ENCODE data around the gene CCN5.
A peak's percentile ranks its signal among the peaks of the same experiment; 100 is the strongest.
"Not testable (repeated sequence)": the region's sequence is repeated elsewhere in the genome, so short reads cannot be mapped to it uniquely, and the experiment has no call there.

CCN5 gene, protein sequence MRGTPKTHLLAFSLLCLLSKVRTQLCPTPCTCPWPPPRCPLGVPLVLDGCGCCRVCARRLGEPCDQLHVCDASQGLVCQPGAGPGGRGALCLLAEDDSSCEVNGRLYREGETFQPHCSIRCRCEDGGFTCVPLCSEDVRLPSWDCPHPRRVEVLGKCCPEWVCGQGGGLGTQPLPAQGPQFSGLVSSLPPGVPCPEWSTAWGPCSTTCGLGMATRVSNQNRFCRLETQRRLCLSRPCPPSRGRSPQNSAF

DNA sequence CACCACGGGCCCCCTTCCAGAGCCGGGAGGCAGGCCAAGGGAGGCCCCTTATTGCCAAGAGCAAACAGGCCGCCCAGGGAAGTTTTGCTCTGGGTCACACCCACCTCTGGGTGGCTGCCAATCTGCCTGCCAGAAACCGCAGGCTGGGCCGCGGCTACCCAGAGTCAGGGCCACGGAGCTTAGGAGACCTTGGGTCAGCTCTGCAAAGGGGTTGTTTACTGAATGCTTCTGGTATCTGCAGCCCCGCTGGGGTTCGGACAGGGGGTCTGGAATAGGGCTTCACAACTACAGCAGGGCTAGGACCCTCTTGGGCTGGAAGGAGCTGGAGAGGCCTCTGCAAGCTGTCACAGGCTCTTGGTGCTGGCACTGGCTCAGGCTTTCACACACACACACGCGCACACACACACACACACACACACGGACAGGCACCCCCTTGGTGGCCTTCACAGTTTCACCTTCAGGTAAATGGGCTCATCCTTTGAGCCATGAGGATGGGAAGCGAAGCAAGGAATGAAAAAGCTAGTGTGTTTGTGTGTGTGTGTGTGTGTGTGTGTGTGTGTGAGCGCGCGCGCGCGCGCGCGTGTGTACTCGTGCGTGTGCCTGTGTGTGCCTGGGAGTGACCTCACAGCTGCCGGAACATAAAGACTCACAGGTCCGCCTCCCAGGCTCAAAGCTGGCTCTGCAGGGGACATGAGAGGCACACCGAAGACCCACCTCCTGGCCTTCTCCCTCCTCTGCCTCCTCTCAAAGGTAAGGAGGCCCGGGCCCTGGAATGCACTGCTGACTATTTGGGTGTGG lies at the start of gene CCN5:
TSS of gene CCN5 (plus strand) at position 669 of the 798 bp plus-strand sequence. CDS start at position 691, 22 bp downstream.
- Mint-ChIP-seq H3K27ac (no peak within 1 kb of the TSS), H3K4me1 (no peaks in the 10 kb centered on the region), H3K4me3 (no peak within 1 kb of the TSS), H3K36me3 (no peaks in the 10 kb centered on the region), H3K9me3 (no peaks in the 10 kb centered on the region), H3K27me3 (peaks cover 30% of the 10 kb centered on the region)
- ATAC-seq = no peak

DNA sequence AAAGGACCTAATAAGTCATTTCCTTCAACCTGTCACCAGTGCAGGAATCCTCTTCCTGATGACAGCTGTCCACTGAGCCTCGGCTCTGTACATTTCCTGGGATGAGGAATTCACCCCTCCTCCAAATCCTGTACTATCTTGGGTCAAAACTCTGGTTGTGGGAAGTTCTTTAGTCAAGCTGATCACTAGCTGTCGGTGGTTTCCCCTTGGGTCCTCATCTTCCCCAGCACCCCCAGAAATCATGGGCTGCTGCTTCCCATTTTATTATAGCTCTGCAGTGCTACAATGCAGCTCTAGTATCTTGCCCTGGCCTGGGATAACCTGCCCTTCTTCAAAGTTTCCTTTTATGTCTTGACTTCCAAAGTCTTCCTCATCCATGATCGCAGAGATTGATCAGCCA lies 49.1 kb upstream of the CCN5 start:
- H3K27ac Mint-ChIP-seq = no peak overlapping the region
- no peak for ATAC-seq
- no peak overlapping the region for H3K4me3 Mint-ChIP-seq
- no peaks in the 10 kb centered on the region for H3K27me3 Mint-ChIP-seq
- peaks cover 25% of the 10 kb centered on the region for H3K4me1 Mint-ChIP-seq
- H3K36me3 Mint-ChIP-seq = no peaks in the 10 kb centered on the region
- no peaks in the 10 kb centered on the region for H3K9me3 Mint-ChIP-seq

DNA sequence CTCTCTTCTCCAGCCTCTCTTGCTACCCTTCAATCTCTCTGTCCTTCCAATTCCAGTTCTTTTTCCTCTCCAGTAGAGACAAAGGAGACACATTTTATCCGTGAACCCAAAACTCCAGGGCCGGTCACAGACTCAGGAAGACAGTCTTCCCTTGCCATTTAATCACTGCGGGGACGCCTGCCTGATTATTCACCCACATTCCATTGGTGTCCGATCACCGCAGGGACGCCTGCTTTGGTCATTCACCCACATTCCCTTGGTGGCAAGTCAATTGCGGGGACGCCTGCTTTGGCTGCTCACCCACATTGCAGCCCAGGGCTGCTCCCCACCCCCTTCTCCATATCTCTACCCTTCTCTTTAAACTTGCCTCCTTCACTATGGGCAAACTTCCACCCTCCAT lies 44.3 kb upstream of the CCN5 start:
- not testable (repeated sequence) for H3K27me3 Mint-ChIP-seq, H3K36me3 Mint-ChIP-seq, H3K27ac Mint-ChIP-seq, H3K4me3 Mint-ChIP-seq, ATAC-seq, H3K9me3 Mint-ChIP-seq
- H3K4me1 Mint-ChIP-seq = peaks cover 25% of the 10 kb centered on the region

DNA sequence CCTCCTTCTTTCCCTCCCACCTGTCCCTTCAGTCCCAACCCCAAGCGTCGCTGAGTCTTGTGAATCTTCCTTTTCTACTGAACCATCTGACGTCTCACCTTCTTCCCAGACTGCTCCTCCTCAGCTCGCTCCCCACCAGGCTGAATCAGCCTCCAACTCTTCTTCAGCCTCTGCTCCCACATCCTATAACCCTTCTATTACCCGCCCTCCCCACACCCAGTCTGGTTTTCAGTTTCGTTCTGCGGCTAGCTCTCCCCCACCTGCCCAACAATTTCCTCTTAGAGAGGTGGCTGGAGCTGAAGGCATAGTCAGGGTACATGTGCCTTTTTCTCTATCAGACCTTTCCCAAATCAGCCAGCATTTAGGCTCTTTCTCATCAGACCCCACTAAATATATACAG lies 43.6 kb upstream of the CCN5 start:
- not testable (repeated sequence) for H3K27ac Mint-ChIP-seq, H3K36me3 Mint-ChIP-seq, H3K9me3 Mint-ChIP-seq, H3K27me3 Mint-ChIP-seq
- peaks cover 19% of the 10 kb centered on the region for H3K4me1 Mint-ChIP-seq
- peak; percentile 67 for ATAC-seq
- H3K4me3 Mint-ChIP-seq = peak overlapping the region; percentile 69

DNA sequence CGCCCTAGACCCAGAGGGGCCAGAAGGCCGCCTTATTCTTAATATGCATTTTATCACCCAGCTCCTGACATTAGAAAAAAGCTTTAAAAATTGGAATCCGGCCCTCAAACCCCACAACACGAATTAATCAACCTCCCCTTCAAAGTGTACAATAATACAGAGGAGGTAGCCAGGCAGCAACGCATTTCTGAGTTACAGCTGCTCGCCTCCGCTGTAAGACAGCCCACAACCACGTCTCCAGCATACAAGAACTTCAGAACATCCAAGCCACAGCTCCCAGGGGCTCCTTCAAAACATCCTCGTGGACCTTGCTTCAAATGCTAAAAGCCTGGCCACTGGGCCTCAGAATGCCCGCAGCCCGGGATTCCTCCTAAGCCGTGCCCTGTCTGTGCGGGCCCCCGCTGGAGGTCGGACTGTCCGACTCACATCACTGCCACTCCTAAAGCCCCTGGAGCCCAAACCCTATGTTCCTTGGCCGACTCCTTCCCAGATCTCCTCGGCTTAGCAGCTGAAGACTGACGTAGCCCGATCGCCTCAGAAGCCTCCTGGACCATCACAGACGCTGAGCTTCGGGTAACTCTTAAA lies 42.8 kb upstream of the CCN5 start:
- not testable (repeated sequence) for H3K9me3 Mint-ChIP-seq, H3K27ac Mint-ChIP-seq, ATAC-seq, H3K36me3 Mint-ChIP-seq, H3K4me3 Mint-ChIP-seq, H3K27me3 Mint-ChIP-seq
- H3K4me1 Mint-ChIP-seq = peaks cover 19% of the 10 kb centered on the region

DNA sequence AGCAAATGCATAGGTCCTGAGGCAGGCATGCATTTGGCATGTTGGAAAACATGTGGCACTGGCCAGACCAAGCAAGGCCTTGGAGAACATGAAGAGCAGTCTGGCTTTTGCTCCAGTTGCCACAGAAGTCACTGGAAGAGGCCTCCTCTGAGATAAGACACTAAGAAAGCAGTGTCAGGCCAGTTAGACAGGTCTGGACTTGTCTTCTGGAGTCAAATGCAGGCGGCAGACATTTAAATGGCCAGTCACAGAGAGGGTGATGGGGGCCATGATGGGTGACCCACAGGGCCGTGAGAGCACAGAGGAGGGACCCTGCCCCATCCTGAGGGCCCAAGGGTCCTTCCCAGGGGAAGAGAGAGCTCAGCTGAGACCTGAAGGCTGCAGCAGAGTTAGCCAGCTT lies 36.9 kb upstream of the CCN5 start:
- Mint-ChIP-seq H3K27me3 (no peaks in the 10 kb centered on the region), H3K4me1 (no peaks in the 10 kb centered on the region), H3K27ac (no peak overlapping the region), H3K9me3 (no peaks in the 10 kb centered on the region), H3K4me3 (no peak overlapping the region), H3K36me3 (no peaks in the 10 kb centered on the region)
- peak; percentile 41 for ATAC-seq

DNA sequence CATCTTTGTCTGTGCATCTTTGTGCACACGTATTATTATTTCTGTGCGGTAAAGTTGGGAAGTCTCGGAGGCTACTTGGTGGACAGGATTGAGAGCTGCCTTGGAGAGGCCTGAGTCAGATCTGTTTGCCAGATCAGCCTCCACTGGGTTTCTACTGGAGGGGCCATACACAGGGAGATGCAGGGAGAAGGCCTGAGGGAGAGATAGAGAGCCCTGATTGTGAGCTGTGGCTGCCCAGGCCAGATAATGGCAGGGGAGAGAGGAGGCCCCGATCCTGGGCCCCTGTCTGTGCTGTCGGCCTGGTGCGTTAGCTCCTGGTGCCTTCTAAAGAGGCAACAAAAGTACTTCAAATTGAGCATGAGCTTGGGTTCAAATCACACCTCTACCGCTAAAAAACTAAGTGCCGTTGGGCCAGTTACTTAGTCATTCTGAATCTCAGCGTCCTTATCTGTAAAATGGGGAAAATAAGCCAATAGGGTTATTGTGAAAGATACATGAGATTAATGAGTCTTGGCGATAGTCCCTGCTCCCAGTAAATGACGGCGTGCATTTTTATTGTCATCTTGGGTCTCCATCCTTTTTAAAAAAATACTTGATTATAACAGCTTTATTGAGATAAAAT lies 36.1 kb upstream of the CCN5 start:
- H3K36me3 Mint-ChIP-seq = no peaks in the 10 kb centered on the region
- H3K4me1 Mint-ChIP-seq = peaks cover 5% of the 10 kb centered on the region
- no peak for ATAC-seq
- H3K9me3 Mint-ChIP-seq = no peaks in the 10 kb centered on the region
- no peaks in the 10 kb centered on the region for H3K27me3 Mint-ChIP-seq
- no peak overlapping the region for H3K4me3 Mint-ChIP-seq
- no peak overlapping the region for H3K27ac Mint-ChIP-seq

DNA sequence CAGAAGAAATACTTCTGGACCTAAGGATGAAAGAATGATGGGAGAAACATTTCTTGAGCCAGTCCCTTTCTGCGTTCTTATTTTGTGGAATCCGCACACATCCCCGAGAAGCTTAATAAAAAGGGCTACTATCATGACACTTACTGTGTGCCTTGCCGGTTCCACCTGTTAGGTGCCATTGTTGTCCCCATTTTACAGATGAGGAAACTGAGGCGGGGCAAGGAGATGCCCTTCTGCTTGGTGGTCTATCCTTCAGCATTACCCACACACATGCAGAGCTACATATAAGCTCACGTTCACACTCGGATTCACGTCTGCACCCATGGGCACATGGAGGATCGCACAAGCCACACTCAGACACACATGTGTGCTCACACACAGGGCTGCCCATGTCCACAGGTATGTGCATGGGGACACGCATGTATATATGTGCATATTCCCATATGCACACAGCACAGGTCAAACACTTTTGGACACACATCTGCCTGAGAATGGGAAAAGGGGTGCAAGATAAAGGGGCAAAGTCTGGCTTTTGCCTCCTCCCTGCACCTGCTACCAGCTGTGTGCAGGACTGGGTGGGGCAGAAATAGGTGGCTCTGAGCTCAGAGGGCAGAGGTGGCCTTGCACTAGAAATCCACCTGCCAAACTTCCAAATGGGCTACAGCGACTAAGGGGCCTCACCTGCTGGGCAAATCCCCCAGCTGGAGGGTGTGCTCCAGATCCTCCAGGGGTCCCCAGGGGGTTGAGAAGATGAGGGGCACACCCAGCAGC lies 33.2 kb upstream of the CCN5 start:
- no peak for ATAC-seq
- H3K4me3 Mint-ChIP-seq = no peak overlapping the region
- no peaks in the 10 kb centered on the region for H3K36me3 Mint-ChIP-seq
- H3K27ac Mint-ChIP-seq = no peak overlapping the region
- no peaks in the 10 kb centered on the region for H3K9me3 Mint-ChIP-seq
- peaks cover 12% of the 10 kb centered on the region for H3K4me1 Mint-ChIP-seq
- peaks cover 12% of the 10 kb centered on the region for H3K27me3 Mint-ChIP-seq

DNA sequence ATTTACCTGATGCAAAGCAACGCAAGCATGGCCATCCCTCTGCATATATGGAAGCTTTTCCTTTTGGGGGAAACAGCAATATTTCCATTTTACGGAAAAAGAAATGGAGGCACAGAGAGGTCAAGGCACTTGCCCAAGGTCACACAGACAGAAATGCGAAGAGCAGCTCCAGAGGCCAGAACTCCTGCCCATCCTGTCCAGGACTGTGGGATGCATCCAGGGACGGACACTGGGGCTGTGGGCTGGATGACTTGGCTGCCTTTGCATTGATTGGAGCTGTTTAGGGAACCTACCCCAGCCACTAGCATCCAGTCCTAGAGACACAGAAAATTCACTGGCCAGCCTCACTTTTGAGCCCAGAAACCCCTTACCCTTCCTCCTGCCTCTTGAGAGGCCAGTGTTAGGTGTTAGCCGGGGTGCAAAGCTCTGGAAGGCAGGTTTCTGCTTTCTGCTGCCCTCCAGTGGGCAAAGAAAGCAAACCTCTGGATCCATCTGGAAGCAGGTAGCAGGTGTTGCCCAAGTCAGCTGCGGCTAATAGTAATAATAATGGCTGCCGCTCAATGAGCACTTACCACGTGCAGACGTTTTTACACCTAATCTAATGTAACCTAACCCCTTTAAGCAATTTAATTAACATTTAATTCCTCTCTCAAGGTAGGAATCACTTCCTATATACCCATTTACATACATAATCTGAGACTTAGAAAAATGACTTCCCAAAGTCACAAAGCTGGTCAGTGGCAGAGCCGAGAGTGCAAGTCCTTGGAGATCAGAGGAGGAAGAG lies 31.7 kb upstream of the CCN5 start:
- peaks cover 12% of the 10 kb centered on the region for H3K4me1 Mint-ChIP-seq
- no peak overlapping the region for H3K4me3 Mint-ChIP-seq
- peaks cover 19% of the 10 kb centered on the region for H3K27me3 Mint-ChIP-seq
- no peaks in the 10 kb centered on the region for H3K36me3 Mint-ChIP-seq
- no peaks in the 10 kb centered on the region for H3K9me3 Mint-ChIP-seq
- H3K27ac Mint-ChIP-seq = no peak overlapping the region
- ATAC-seq = peak; percentile 80

DNA sequence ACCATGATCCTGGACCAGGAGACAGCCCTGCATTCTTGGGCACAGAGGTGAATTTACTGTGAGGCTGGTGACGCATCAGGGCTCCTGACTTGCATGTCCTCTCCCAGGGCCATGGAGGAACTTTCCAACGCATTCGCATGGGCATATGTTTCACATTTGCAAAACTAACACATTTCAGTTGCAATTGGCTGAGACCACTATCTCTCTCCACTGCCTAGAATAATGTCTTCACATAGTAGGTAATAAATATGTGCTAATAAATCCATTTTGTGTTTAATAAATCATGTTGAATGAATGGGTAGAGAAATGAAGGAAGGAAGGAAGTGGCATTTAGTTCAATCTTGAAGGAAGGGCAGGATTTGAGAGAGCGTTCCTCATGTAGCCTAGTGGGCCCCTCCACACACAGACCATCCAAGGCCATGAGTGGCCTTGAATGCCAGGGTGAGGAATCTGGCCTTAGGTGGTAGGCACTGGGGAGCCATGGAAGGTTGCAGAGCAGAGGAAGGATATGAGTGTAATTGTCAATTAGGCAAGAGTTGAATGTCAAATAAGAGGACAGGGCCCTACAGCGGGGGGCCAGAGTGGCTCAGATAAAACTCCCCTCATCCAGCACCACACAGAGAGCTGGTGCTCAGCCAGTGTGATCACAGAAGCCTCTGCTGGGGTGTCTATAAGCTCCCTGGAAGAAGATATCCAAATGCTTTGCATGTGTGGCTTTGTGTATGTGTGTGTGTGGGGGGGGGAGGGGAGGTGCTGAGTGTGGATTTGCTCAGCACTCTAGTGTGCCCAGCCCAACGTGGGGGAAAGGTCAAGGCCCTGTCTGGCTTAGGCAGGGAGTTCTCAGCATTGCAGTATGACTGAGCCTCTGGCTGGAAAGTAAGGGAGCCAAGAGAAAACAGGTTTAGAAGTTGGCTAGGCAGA lies 30.9 kb upstream of the CCN5 start:
- Mint-ChIP-seq H3K4me3 (no peak overlapping the region), H3K36me3 (no peaks in the 10 kb centered on the region), H3K9me3 (no peaks in the 10 kb centered on the region), H3K27me3 (peaks cover 26% of the 10 kb centered on the region), H3K4me1 (peaks cover 12% of the 10 kb centered on the region), H3K27ac (no peak overlapping the region)
- ATAC-seq = no peak

DNA sequence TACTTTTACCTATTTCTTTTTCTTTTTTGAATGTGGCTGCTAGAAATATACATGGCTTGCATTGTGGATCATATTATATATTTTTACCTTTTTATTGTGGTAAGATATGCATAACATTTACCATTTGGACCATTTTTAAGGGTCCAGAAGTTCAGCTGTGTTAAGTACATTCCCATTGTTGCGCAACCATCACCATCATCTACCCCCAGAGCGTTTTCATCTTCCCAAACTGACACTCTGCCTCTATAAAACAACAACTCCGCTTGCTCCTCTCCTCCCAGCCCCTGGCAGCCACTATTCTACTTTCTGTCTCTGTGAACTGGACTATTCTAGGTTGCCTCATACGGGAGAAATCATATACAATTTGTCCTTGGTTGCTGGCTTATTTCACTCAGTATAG lies 28.2 kb upstream of the CCN5 start:
- Mint-ChIP-seq H3K27me3 (peaks cover 41% of the 10 kb centered on the region), H3K9me3 (peaks cover 2% of the 10 kb centered on the region), H3K4me3 (no peak overlapping the region), H3K27ac (no peak overlapping the region), H3K36me3 (no peaks in the 10 kb centered on the region), H3K4me1 (peaks cover 12% of the 10 kb centered on the region)
- ATAC-seq = no peak

DNA sequence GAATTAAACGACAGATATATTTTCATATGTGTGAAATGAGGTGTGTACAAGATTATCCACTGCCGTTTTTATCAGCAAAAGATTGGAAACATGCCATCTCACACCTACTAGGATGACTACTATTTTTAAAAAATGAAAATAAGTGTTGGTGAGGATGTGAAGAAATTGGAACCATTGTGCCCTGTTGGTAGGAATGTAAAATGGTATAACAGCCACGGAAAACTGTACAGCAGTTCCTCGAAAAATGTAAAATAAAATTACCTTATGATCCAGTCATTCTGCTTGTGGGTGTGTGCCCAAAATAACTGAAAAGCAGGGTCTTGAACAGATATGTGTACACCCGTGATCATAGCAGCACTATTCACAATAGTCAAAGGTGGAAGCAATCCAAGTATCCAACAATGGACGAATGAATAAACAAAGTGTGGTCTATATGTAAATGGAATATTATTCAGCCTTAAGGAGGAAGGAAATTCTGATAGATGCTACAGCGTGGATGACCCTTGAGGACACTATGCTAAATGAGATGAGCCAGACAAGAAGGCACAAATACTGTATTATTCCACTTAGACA lies 27.0 kb upstream of the CCN5 start:
- ATAC-seq = no peak
- H3K27me3 Mint-ChIP-seq = peaks cover 43% of the 10 kb centered on the region

DNA sequence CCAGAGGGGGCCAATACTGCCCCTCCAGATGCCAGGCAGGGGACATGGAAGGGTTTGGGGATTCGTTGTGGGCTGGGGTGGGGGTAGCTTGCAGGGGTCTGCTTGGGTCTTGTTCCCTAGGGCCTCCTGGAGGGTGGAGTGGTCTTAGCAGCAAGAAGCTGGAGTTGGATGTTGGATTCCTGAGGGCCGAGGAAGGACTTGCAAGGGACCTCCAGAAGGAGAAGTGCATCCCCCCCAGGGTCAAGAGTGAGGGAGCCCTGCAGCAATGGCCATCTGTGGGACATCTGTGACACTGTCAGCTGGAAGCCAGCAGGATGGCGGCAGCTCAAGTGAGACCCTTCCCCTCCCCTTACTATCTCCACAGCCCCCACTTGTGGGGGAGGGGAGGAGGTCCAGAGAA lies 25.4 kb upstream of the CCN5 start:
- Mint-ChIP-seq H3K9me3 (peaks cover 3% of the 10 kb centered on the region), H3K4me3 (no peak overlapping the region), H3K4me1 (peaks cover 7% of the 10 kb centered on the region), H3K27me3 (peaks cover 43% of the 10 kb centered on the region), H3K36me3 (no peaks in the 10 kb centered on the region), H3K27ac (peak overlapping the region; percentile 30)
- ATAC-seq = no peak

More for the DNA sequence above, 27.0 kb upstream of the CCN5 start:
- H3K9me3 Mint-ChIP-seq = peaks cover 3% of the 10 kb centered on the region
- H3K4me3 Mint-ChIP-seq = no peak overlapping the region
- peaks cover 12% of the 10 kb centered on the region for H3K4me1 Mint-ChIP-seq
- H3K36me3 Mint-ChIP-seq = no peaks in the 10 kb centered on the region
- H3K27ac Mint-ChIP-seq = no peak overlapping the region
